RWPE2 (cell line): ENCODE results near the gene HOMER1.

Source experiments
- ATAC-seq: fragments of 200-7000 bp; cut with Tn5 transposase; 3 replicates; pipeline ENCODE4 v1.9.1; 2021; ENCODE audit warnings: low read depth
- DNase-seq: peaks from one replicate; pipeline ENCODE4 v3.0.0-alpha.2; 2020; ENCODE audit warnings: low spot score
- H3K27ac ChIP-seq: fragments of 450-650 bp; 2 replicates; pipeline ENCODE4 v1.5.1; 2017; ENCODE audit warnings: mild to moderate bottlenecking; ENCODE audit not compliant: poor library complexity, severe bottlenecking
- H3K27me3 ChIP-seq: fragments of 250-450 bp; sonication (Bioruptor Pico); 2 replicates; pipeline ENCODE4 v1.5.1; 2021; ENCODE audit warnings: mild to moderate bottlenecking, moderate library complexity; ENCODE audit not compliant: insufficient read depth, poor library complexity, severe bottlenecking
- H3K36me3 ChIP-seq: fragments of 250-450 bp; sonication (Bioruptor Pico); 2 replicates; pipeline ENCODE4 v1.5.1; 2020; ENCODE audit warnings: low read depth, mild to moderate bottlenecking, moderate library complexity
- H3K4me1 ChIP-seq: fragments of 250-450 bp; sonication (Bioruptor Pico); 2 replicates; pipeline ENCODE4 v1.5.1; 2021; ENCODE audit warnings: mild to moderate bottlenecking, moderate library complexity; ENCODE audit not compliant: insufficient read depth, poor library complexity, severe bottlenecking
- H3K4me3 ChIP-seq: fragments of 250-450 bp; sonication (Bioruptor Pico); 2 replicates; pipeline ENCODE4 v1.5.1; 2021; ENCODE audit warnings: mild to moderate bottlenecking, moderate library complexity; ENCODE audit not compliant: severe bottlenecking
- H3K9me3 ChIP-seq: fragments of 250-450 bp; sonication (Bioruptor Pico); 2 replicates; pipeline ENCODE4 v1.5.1; 2021; ENCODE audit warnings: mild to moderate bottlenecking, moderate library complexity; ENCODE audit not compliant: severe bottlenecking
- TF ChIP-seq, protein P1 (sequence below): fragments of 450-650 bp; IDR thresholded peaks from one replicate; pipeline ENCODE4 v1.5.1; 2017; ENCODE audit warnings: mild to moderate bottlenecking, moderate library complexity; ENCODE audit not compliant: poor library complexity, severe bottlenecking

Gene HOMER1

DNA sequence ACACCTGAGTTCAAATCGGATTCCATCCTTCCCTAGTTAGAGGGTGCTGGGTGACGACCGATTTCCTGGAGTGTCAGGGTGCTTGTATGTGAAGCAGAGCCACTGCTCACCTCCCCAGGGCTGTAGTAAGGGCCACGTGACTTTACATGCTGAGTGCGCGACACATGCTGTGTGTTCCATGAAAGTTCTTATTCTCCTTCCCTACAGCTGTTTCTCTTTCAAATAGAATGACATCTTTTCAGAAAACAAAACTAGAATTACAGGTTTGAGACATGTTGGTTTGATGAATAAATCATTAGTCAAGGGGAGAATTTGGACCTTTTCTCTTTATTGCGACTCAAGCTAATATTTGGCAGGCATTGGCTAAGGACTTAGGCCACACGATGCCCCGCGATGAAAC lies 164.9 kb downstream of the HOMER1 start:
- H3K36me3 ChIP-seq, result no peaks in the 10 kb centered on the region
- H3K4me1 ChIP-seq, result peaks cover 11% of the 10 kb centered on the region
- no peak overlapping the region for H3K27ac ChIP-seq
- H3K27me3 ChIP-seq, result no peaks in the 10 kb centered on the region
- TF ChIP-seq, protein P1, sequence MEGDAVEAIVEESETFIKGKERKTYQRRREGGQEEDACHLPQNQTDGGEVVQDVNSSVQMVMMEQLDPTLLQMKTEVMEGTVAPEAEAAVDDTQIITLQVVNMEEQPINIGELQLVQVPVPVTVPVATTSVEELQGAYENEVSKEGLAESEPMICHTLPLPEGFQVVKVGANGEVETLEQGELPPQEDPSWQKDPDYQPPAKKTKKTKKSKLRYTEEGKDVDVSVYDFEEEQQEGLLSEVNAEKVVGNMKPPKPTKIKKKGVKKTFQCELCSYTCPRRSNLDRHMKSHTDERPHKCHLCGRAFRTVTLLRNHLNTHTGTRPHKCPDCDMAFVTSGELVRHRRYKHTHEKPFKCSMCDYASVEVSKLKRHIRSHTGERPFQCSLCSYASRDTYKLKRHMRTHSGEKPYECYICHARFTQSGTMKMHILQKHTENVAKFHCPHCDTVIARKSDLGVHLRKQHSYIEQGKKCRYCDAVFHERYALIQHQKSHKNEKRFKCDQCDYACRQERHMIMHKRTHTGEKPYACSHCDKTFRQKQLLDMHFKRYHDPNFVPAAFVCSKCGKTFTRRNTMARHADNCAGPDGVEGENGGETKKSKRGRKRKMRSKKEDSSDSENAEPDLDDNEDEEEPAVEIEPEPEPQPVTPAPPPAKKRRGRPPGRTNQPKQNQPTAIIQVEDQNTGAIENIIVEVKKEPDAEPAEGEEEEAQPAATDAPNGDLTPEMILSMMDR, result no peak
- 0 out of 3 replicates have a peak, but pooled peaks have one; percentile 14 for ATAC-seq
- no peak overlapping the region for H3K4me3 ChIP-seq
- no peaks in the 10 kb centered on the region for H3K9me3 ChIP-seq
- DNase-seq, result no peak

DNA sequence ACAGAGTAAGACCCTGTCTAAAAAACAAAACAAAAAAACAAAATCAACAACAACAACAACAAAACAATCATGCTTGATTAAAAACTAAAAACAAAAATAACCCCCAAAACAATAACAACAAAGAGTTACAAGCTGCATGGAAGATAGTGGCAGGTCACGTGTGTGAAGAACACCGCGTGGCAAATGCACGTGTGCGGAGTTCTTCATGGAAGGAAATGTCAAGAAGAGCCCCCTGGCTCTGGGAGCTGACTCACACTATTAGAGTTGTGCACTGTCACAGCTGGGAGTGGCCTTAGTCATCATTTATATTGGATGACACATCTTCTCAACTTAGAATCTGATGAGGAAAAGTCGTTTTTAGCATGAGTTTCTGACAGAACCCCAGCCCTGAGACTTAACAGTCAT lies 167.5 kb downstream of the HOMER1 start:
- no peak overlapping the region for H3K27ac ChIP-seq
- ATAC-seq (peak; percentile 76), DNase-seq (no peak)
- H3K4me1 ChIP-seq, result peaks cover 11% of the 10 kb centered on the region
- no peaks in the 10 kb centered on the region for H3K36me3 ChIP-seq
- no peak overlapping the region for H3K4me3 ChIP-seq
- no peaks in the 10 kb centered on the region for H3K27me3 ChIP-seq
- TF ChIP-seq, protein P1, result no peak
- H3K9me3 ChIP-seq, result no peaks in the 10 kb centered on the region

DNA sequence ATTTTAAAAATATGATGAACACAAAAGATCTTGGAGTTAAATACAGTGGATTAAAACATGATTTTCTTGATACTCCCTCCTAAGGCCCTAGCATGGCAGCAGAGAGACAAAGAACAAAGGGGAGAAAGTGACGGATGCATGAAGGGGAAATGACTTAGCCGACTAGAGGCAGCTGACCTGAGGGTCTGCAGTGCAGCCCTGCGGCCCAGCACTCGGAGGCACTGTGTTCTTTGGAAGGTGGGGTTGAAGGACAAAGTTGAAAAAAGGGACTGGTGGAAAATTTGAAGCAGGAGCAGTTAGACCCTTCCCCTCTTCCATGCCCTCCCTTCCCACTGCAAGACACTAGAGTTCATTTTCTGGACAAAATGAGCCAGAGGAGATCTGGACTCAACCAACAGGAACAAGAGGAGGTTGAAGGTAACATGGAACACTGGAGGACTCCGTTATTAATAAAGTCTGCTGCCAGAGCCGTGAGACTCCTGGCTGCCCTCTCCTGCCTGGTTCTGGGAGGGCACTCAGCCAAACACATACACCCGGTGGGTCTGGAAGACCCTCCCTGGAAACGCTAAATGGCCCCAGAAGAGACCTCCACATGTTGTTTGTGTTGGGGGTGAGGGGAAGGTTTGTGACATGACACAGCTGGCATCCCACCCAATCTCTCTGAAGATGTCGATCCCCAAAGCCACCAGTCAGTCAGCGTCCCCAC lies 179.9 kb downstream of the HOMER1 start:
- DNase-seq (no peak), ATAC-seq (no peak)
- no peak overlapping the region for H3K4me3 ChIP-seq
- H3K4me1 ChIP-seq, result no peaks in the 10 kb centered on the region
- H3K27me3 ChIP-seq, result no peaks in the 10 kb centered on the region
- H3K9me3 ChIP-seq, result no peaks in the 10 kb centered on the region
- no peak overlapping the region for H3K27ac ChIP-seq
- H3K36me3 ChIP-seq, result no peaks in the 10 kb centered on the region
- TF ChIP-seq, protein P1, result no peak

DNA sequence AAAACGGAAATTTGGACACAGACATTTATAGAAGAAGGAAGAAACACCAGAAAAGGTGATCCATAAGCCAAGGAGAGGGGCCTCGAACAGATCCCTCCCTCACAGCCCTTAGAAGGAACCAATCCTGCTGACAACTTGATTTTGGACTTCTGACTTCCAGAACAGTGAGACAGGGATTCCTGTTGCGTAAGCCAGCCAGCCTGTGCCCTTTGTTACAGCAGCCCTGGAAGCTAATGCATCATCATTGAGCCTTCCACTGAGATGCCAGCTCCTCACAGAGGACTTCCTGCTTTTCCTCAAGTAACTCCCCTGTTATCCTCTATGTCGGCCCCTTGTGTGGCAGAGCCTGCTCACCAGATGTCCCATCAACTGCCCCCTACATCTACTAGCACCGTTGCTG lies 183.9 kb downstream of the HOMER1 start:
- Histone ChIP-seq H3K36me3 (no peaks in the 10 kb centered on the region), H3K4me3 (no peak overlapping the region), H3K27me3 (no peaks in the 10 kb centered on the region), H3K4me1 (no peaks in the 10 kb centered on the region), H3K9me3 (no peaks in the 10 kb centered on the region), H3K27ac (no peak overlapping the region)
- no peak for DNase-seq
- TF ChIP-seq, protein P1, result no peak
- no peak for ATAC-seq

DNA sequence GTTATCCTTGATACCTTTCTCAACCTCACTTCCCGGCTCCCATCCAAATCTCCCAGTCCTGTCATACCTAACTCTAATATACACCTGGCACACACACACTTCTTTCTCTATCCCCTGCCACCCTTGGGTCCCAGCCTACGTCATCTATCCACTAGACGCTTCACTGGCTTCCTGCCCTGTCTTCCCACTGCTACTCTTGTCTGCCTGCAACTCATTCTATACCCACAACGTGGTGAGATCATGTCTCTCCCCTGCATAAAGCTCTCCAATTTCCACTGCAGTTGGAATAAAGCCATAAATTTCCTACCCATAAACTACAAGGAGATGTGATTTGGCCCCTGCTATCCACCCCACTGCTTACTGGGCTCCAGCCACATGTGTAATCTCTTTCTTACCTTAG lies 184.5 kb downstream of the HOMER1 start:
- H3K4me1 ChIP-seq, result no peaks in the 10 kb centered on the region
- no peaks in the 10 kb centered on the region for H3K36me3 ChIP-seq
- 0 out of 3 replicates have a peak, but pooled peaks have one; percentile 14 for ATAC-seq
- no peaks in the 10 kb centered on the region for H3K9me3 ChIP-seq
- TF ChIP-seq, protein P1, result no peak
- H3K27ac ChIP-seq, result no peak overlapping the region
- no peak for DNase-seq
- no peaks in the 10 kb centered on the region for H3K27me3 ChIP-seq
- H3K4me3 ChIP-seq, result no peak overlapping the region
